WTC11 (cell line): Measurements from ENCODE around the gene WFDC2. TPM values are rescaled to one million over a fixed set of nuclear protein-coding genes. Genes with fewer than 3 reads are reported as not detected.
A peak's percentile ranks its signal among the peaks of the same experiment; 100 is the strongest.

ENCODE experiments used
- ATAC-seq: fragments of 200-7000 bp; cut with Tn5 transposase; 2 replicates; pipeline ENCODE4 v1.10.0; 2021; ENCODE audit warnings: mild to moderate bottlenecking, moderate library complexity
- CTCF ChIA-PET: fragments of 300-600 bp; sonication (Branson Sonifier 250); formaldehyde crosslinking; loops from one replicate; lab custom pipeline; 2021; ENCODE audit warnings: antibody characterized with exemption; lab: Charles Lee
- POLR2A ChIA-PET: fragments of 350-600 bp; sonication (Branson Sonifier 250); formaldehyde crosslinking; loops from one replicate; lab custom pipeline; 2021; ENCODE audit warnings: antibody characterized with exemption; lab: Charles Lee
- DNase-seq: peaks from one replicate; pipeline ENCODE4 v3.0.0; 2021; ENCODE audit warnings: low spot score
- H3K27ac Mint-ChIP-seq: 2 replicates; pipeline ENCODE4 v1.8.0; 2021; ENCODE audit warnings: mixed read lengths
- H3K27me3 Mint-ChIP-seq: 2 replicates; pipeline ENCODE4 v1.8.0; 2021; ENCODE audit warnings: low read depth, mild to moderate bottlenecking, moderate library complexity, mixed read lengths
- H3K36me3 Mint-ChIP-seq: 2 replicates; pipeline ENCODE4 v1.8.0; 2021; ENCODE audit warnings: mixed read lengths
- H3K4me1 Mint-ChIP-seq: 2 replicates; pipeline ENCODE4 v1.8.0; 2022; ENCODE audit warnings: mixed read lengths
- H3K4me3 Mint-ChIP-seq: 2 replicates; pipeline ENCODE4 v1.8.0; 2021; ENCODE audit warnings: mild to moderate bottlenecking, moderate library complexity, mixed read lengths
- H3K9me3 Mint-ChIP-seq: 2 replicates; pipeline ENCODE4 v1.8.0; 2021; ENCODE audit warnings: mixed read lengths
- NFYB ChIP-seq: sonication (generic); formaldehyde crosslinking; conservative IDR thresholded peaks from 2 replicates; pipeline ENCODE4 v1.8.0; 2022; ENCODE audit warnings: low read depth, missing genetic modification reagents
- TCF7 ChIP-seq: sonication (generic); formaldehyde crosslinking; IDR thresholded peaks from 2 replicates; pipeline ENCODE4 v1.8.0; 2022; ENCODE audit warnings: mild to moderate bottlenecking, low read depth, missing genetic modification reagents, moderate library complexity
- ZNF138 ChIP-seq: sonication (generic); formaldehyde crosslinking; conservative IDR thresholded peaks from 2 replicates; pipeline ENCODE4 v1.8.1; 2022; ENCODE audit warnings: mild to moderate bottlenecking, moderate library complexity, missing genetic modification reagents
- ZNF317 ChIP-seq: sonication (generic); formaldehyde crosslinking; IDR thresholded peaks from 2 replicates; pipeline ENCODE4 v1.8.1; 2023; ENCODE audit warnings: low read depth, mild to moderate bottlenecking, moderate library complexity, missing genetic modification reagents, borderline replicate concordance
- total RNA-seq: library from RNA; stranded (reverse); gene quantifications from 3 replicates; pipeline ENCODE4 v1.2.3, GENCODE V29; 2021
- TF ChIP-seq, protein P1 (sequence below): sonication (generic); formaldehyde crosslinking; conservative IDR thresholded peaks from 2 replicates; pipeline ENCODE4 v1.8.1; 2023; ENCODE audit warnings: mild to moderate bottlenecking, low read depth, missing genetic modification reagents, moderate library complexity
- TF ChIP-seq, protein P2 (sequence below): fragments of 250-450 bp; sonication (Bioruptor Pico); IDR thresholded peaks from 2 replicates; pipeline ENCODE4 v1.9.0; 2021; ENCODE audit warnings: mild to moderate bottlenecking

Gene WFDC2
- total RNA-seq, 1 experiment from 2014 or later, result 76.4 TPM

DNA sequence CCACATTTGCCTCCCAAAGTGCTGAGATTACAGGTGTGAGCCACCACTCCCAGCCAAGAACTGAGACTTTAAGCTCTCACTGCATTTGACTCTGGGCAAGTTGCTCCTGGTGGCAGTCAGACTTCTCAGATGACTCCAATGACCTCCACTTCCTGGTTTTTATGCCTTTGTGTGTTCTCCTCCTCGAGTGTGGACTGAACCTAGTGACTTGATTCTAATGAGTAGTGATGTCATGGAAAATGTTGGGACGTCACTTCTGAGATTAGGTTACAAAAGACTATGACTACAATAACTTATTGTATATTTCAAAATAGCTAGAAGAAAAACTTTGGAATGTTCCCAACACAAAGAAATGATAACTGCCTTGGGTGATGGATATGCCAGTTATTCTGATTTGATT is 33.9 kb downstream of the WFDC2 start (continued):
- TF ChIP-seq, protein P1, sequence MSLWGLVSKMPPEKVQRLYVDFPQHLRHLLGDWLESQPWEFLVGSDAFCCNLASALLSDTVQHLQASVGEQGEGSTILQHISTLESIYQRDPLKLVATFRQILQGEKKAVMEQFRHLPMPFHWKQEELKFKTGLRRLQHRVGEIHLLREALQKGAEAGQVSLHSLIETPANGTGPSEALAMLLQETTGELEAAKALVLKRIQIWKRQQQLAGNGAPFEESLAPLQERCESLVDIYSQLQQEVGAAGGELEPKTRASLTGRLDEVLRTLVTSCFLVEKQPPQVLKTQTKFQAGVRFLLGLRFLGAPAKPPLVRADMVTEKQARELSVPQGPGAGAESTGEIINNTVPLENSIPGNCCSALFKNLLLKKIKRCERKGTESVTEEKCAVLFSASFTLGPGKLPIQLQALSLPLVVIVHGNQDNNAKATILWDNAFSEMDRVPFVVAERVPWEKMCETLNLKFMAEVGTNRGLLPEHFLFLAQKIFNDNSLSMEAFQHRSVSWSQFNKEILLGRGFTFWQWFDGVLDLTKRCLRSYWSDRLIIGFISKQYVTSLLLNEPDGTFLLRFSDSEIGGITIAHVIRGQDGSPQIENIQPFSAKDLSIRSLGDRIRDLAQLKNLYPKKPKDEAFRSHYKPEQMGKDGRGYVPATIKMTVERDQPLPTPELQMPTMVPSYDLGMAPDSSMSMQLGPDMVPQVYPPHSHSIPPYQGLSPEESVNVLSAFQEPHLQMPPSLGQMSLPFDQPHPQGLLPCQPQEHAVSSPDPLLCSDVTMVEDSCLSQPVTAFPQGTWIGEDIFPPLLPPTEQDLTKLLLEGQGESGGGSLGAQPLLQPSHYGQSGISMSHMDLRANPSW (CRISPR knock-in tag), result no peak
- no peak for TF ChIP-seq ZNF138 (CRISPR knock-in tag)
- TF ChIP-seq, protein P2, sequence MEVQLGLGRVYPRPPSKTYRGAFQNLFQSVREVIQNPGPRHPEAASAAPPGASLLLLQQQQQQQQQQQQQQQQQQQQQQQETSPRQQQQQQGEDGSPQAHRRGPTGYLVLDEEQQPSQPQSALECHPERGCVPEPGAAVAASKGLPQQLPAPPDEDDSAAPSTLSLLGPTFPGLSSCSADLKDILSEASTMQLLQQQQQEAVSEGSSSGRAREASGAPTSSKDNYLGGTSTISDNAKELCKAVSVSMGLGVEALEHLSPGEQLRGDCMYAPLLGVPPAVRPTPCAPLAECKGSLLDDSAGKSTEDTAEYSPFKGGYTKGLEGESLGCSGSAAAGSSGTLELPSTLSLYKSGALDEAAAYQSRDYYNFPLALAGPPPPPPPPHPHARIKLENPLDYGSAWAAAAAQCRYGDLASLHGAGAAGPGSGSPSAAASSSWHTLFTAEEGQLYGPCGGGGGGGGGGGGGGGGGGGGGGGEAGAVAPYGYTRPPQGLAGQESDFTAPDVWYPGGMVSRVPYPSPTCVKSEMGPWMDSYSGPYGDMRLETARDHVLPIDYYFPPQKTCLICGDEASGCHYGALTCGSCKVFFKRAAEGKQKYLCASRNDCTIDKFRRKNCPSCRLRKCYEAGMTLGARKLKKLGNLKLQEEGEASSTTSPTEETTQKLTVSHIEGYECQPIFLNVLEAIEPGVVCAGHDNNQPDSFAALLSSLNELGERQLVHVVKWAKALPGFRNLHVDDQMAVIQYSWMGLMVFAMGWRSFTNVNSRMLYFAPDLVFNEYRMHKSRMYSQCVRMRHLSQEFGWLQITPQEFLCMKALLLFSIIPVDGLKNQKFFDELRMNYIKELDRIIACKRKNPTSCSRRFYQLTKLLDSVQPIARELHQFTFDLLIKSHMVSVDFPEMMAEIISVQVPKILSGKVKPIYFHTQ (CRISPR knock-in tag), result no peak

DNA sequence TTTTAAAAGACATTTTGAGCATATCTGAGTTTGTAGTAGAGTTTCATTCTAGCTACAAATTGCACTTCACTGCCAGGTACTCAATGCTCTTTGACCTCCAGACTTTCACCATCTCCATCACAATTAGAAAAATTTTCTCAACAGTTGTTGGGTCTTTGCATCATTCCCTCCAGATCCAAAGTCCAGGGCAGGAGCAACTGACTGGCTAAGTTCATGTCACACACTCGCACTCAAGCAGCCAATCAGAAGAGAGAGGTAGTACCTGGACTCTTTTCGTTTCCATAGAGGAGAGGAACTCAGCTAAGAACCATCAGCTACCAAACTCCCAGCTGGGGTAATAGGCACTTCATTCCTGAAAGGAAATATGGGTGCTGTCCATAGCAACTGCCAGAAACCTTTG is 36.8 kb downstream of the WFDC2 start:
- no peaks in the 10 kb centered on the region; the same call in 1 of the 2 replicates for H3K27me3 Mint-ChIP-seq
- no peak overlapping the region for H3K4me3 Mint-ChIP-seq
- ATAC-seq, result no peak
- ChIA-PET CTCF (interaction anchor here (1.4 kb wide), 1 partner anchor 195 kb away, joined by 3 read pairs; no protein-coding TSS in a partner anchor), POLR2A (no interaction called here)
- DNase-seq, result no peak
- no peak overlapping the region for H3K27ac Mint-ChIP-seq
- H3K9me3 Mint-ChIP-seq, result no peaks in the 10 kb centered on the region
- H3K36me3 Mint-ChIP-seq, result no peaks in the 10 kb centered on the region
- TF ChIP-seq NFYB (CRISPR knock-in tag) (peak; percentile 35; the same call in 1 of the 2 replicates), ZNF317 (CRISPR knock-in tag) (no peak)
- H3K4me1 Mint-ChIP-seq, result peaks cover 3% of the 10 kb centered on the region; the same call in 1 of the 2 replicates

DNA sequence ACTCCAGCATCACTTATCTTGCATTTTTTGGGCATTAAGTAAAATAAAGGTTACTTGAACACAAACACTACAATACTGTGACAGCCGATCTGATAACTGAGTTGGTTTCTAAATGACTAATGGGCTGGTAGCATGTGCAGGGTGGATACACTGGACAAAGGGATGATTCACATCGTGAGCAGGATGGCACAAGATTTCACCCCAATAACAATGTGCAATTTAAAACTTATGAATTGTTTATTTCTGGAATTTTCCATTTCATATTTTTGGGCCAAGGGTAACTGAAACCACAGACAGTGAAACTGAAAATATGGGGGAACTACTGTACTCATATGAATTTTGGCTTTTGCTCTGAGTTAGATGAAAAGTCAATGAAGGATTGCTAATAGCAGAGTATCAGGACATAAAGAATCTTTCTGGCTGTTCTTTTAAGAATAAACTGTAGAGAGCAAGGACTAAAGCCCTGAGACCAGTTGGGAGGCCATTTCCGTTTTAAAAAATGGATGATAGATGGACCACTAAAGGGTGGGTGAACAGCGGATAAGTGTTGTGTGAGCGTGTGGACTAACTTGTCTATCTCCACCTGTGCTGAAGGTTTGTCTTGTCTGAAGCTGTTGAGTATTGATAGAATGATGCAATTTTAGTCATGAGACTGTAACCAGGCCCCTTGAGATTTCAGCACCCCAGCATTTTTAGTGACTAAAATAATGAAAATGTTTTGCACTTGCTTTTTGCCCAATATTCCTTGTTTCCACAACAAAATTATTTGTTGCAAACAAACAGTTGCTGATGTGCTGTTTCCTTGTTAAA is 37.7 kb downstream of the WFDC2 start:
- CTCF ChIA-PET, result interaction anchor here (0.6 to 1.4 kb wide), 3 partner anchors 133 to 292 kb away, joined by 3 to 4 read pairs (median 3); no protein-coding TSS in a partner anchor

More for the DNA sequence above, 37.7 kb downstream of the WFDC2 start:
- H3K36me3 Mint-ChIP-seq, result no peaks in the 10 kb centered on the region
- peaks cover 2% of the 10 kb centered on the region for H3K9me3 Mint-ChIP-seq
- no peaks in the 10 kb centered on the region; the same call in 1 of the 2 replicates for H3K27me3 Mint-ChIP-seq
- peaks cover 3% of the 10 kb centered on the region; the same call in 1 of the 2 replicates for H3K4me1 Mint-ChIP-seq
- no peak overlapping the region for H3K4me3 Mint-ChIP-seq
- ATAC-seq (no peak), DNase-seq (no peak)
- TF ChIP-seq TCF7 (CRISPR knock-in tag), result no peak
- TF ChIP-seq, protein P2 (CRISPR knock-in tag), result no peak
- POLR2A ChIA-PET, result no interaction called here
- no peak overlapping the region for H3K27ac Mint-ChIP-seq
